GM10266 (cell line): ENCODE results near the gene AKAP13.

ENCODE experiments used
- DNase-seq: peaks from one replicate; pipeline ENCODE4 v3.0.0; 2012; ENCODE audit errors: extremely low spot score
- CTCF ChIP-seq: IDR thresholded peaks from 2 replicates; pipeline ENCODE4 v1.5.1; 2012; ENCODE audit warnings: mild to moderate bottlenecking, low read depth; ENCODE audit not compliant: control insufficient read depth, insufficient read depth; ENCODE audit errors: missing control alignments

The AKAP13 gene

GRCh38 chr15:85496551-85497171 lies 116.3 kb downstream of the AKAP13 start:
- TF ChIP-seq CTCF = no peak
- DNase-seq = no peak

GRCh38 chr15:85497172-85497569 lies 116.8 kb downstream of the AKAP13 start:
- DNase-seq = no peak
- no peak for TF ChIP-seq CTCF

- no peak for TF ChIP-seq CTCF
- DNase-seq = no peak
Measured at GRCh38 chr15:85498471-85498870, 118.1 kb downstream of the AKAP13 start.

GRCh38 chr15:85499371-85499887 lies 119.0 kb downstream of the AKAP13 start:
- DNase-seq = no peak

GRCh38 chr15:85500060-85500708 lies 119.8 kb downstream of the AKAP13 start:
- TF ChIP-seq CTCF = no peak

More at GRCh38 chr15:85499371-85499887, 119.0 kb downstream of the AKAP13 start:
- no peak for TF ChIP-seq CTCF

DNA sequence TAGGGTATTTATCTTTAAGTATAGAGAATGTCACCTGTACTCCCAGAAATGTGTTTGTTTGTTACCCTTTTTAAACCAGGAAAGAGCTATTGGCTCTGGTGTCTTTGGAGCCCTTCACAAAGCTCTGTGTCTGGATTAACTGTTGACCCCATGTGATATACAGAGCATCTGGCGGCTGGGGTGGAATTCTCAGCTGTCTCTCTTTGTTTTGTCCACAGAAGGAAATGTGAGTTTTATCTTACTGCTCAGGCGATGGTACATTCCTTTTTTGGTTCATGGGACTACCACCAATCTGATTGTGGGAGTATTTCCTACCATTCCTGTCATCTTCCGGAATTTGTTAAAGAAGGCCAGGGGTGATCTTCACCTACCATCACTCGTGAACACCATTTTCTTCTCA lies 120.3 kb downstream of the AKAP13 start:
- no peak for TF ChIP-seq CTCF
- DNase-seq = no peak

More at GRCh38 chr15:85500060-85500708, 119.8 kb downstream of the AKAP13 start:
- DNase-seq = no peak

- TF ChIP-seq CTCF = no peak
- no peak for DNase-seq
Measured at GRCh38 chr15:85501574-85501973, 121.2 kb downstream of the AKAP13 start.
